Osteoblast (primary cell): ENCODE data around the gene DQX1. TPM values are rescaled to one million over a fixed set of nuclear protein-coding genes. Genes with fewer than 3 reads are reported as not detected.
"Not testable (repeated sequence)": the region's sequence is repeated elsewhere in the genome, so short reads cannot be mapped to it uniquely, and the experiment has no call there.

Source experiments
- DNase-seq: peaks from one replicate; pipeline ENCODE4 v3.0.0; 2011; ENCODE audit warnings: low spot score, mixed read lengths; ENCODE audit not compliant: insufficient read length; ENCODE audit errors: missing footprints
- H2AFZ ChIP-seq: 2 replicates; pipeline ENCODE4 v1.6.0; 2011; ENCODE audit warnings: mild to moderate bottlenecking, low read length
- H3K27ac ChIP-seq: 2 replicates; pipeline ENCODE4 v1.5.1; 2011; ENCODE audit warnings: mild to moderate bottlenecking, low read depth, low read length, moderate library complexity
- H3K27me3 ChIP-seq: 2 replicates; pipeline ENCODE4 v1.6.0; 2012; ENCODE audit warnings: mild to moderate bottlenecking, control low read depth, inconsistent platforms, low read length, moderate library complexity; ENCODE audit not compliant: insufficient read depth
- H3K36me3 ChIP-seq: 2 replicates; pipeline ENCODE4 v1.5.1; 2011; ENCODE audit warnings: mild to moderate bottlenecking, low read length, control low read depth, moderate library complexity; ENCODE audit not compliant: insufficient read depth
- H3K4me1 ChIP-seq: 2 replicates; pipeline ENCODE4 v1.5.1; 2011; ENCODE audit warnings: mild to moderate bottlenecking, low read length, control low read depth, moderate library complexity; ENCODE audit not compliant: insufficient read depth
- H3K4me2 ChIP-seq: 2 replicates; pipeline ENCODE4 v1.6.0; 2011; ENCODE audit warnings: mild to moderate bottlenecking, low read length; ENCODE audit not compliant: insufficient read depth
- H3K4me3 ChIP-seq: fragments of 200-600 bp; sonication (generic); 3 replicates; pipeline ENCODE4 v1.5.1; 2012; ENCODE audit warnings: mild to moderate bottlenecking, low read length, inconsistent platforms; ENCODE audit not compliant: insufficient read depth
- H3K79me2 ChIP-seq: 2 replicates; pipeline ENCODE4 v1.6.0; 2012; ENCODE audit warnings: mild to moderate bottlenecking, low read length, control low read depth, inconsistent platforms; ENCODE audit not compliant: insufficient read depth
- H3K9me3 ChIP-seq: 2 replicates; pipeline ENCODE4 v1.5.1; 2011; ENCODE audit warnings: low read depth, low read length, control low read depth
- H4K20me1 ChIP-seq: 2 replicates; pipeline ENCODE4 v1.6.0; 2012; ENCODE audit warnings: mild to moderate bottlenecking, low read length, control low read depth; ENCODE audit not compliant: insufficient read depth
- CTCF ChIP-seq: IDR thresholded peaks from 2 replicates; pipeline ENCODE4 v1.5.1; 2011; ENCODE audit warnings: mild to moderate bottlenecking, low read depth, low read length, moderate library complexity; ENCODE audit errors: extremely low read depth
- total RNA-seq: library from RNA; depleted of rRNA; stranded (reverse); fragments of >200 nt; gene quantifications from 2 replicates; pipeline ENCODE4 v1.2.3, GENCODE V29; 2012

DQX1 gene
- total RNA-seq, 1 donor, result not detected

- no peak overlapping the region for H2AFZ ChIP-seq
- H3K27ac ChIP-seq, result peak overlapping the region; percentile 7
- peaks cover 67% of the 10 kb centered on the region for H3K4me1 ChIP-seq
- no peaks in the 10 kb centered on the region for H4K20me1 ChIP-seq
- DNase-seq, result no peak
- H3K79me2 ChIP-seq, result peaks cover 4% of the 10 kb centered on the region
- no peak overlapping the region for H3K4me3 ChIP-seq
- no peak overlapping the region for H3K4me2 ChIP-seq
- no peak for TF ChIP-seq CTCF
- no peaks in the 10 kb centered on the region for H3K27me3 ChIP-seq
- peaks cover 7% of the 10 kb centered on the region for H3K36me3 ChIP-seq
- no peaks in the 10 kb centered on the region for H3K9me3 ChIP-seq
Measured at GRCh38 chr2:74562126-74562775, 36.2 kb upstream of the DQX1 start.

DNA sequence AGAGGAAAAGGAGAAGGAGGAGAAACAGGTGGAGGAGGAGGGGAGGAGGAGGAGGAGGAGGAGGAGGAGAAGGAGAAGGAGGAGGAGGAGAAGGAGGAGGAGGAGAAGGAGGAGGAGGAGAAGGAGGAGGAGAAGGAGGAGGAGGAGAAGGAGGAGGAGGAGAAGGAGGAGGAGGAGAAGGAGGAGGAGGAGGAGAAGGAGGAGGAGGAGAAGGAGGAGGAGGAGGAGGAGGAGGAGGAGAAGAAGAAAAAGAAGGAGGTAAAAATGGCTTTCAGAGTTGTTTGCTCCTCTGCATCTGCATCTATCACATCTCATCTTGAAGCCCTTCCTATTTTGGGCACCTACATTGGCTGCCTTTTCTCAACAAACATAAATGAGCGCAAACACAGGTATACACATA is 35.0 kb upstream of the DQX1 start:
- H3K4me3 ChIP-seq, H3K27ac ChIP-seq, H4K20me1 ChIP-seq, DNase-seq, H3K27me3 ChIP-seq, H2AFZ ChIP-seq, H3K4me2 ChIP-seq, H3K9me3 ChIP-seq: not testable (repeated sequence)
- Histone ChIP-seq H3K36me3 (peaks cover 19% of the 10 kb centered on the region), H3K79me2 (peaks cover 16% of the 10 kb centered on the region), H3K4me1 (peaks cover 65% of the 10 kb centered on the region)

DNA sequence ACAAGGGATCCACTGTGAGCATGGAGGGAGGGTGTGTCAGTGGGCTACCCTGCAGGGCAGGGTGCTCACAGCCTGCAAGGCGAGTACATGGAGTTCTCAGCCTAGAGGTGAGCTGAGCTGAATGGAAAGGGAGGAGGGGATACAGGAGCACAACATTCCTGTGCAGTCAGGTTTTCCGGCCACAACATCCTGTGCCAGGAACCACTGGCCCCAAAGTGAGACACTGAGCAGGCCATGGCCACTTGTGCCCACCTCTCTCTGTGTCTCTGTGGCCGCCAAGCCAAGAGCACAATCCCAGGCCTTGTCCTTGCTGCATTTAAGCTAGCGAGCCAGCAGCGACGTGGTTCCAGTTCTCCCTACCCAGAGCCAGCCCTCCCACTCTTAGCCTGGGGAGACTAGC is 34.6 kb upstream of the DQX1 start:
- no peaks in the 10 kb centered on the region for H3K27me3 ChIP-seq
- H3K4me3 ChIP-seq, result no peak overlapping the region
- H3K79me2 ChIP-seq, result peaks cover 20% of the 10 kb centered on the region
- DNase-seq, result peak; percentile 58
- peak overlapping the region; percentile 49 for H3K27ac ChIP-seq
- H3K9me3 ChIP-seq, result no peaks in the 10 kb centered on the region
- H2AFZ ChIP-seq, result peak overlapping the region; percentile 42
- TF ChIP-seq CTCF, result no peak
- peaks cover 65% of the 10 kb centered on the region for H3K4me1 ChIP-seq
- H3K4me2 ChIP-seq, result no peak overlapping the region
- peaks cover 22% of the 10 kb centered on the region for H3K36me3 ChIP-seq
- peaks cover 3% of the 10 kb centered on the region for H4K20me1 ChIP-seq

GRCh38 chr2:74559912-74560311 is 33.9 kb upstream of the DQX1 start:
- H3K4me3 ChIP-seq, result no peak overlapping the region
- no peak overlapping the region for H3K4me2 ChIP-seq
- peaks cover 62% of the 10 kb centered on the region for H3K4me1 ChIP-seq
- no peak for DNase-seq
- no peaks in the 10 kb centered on the region for H3K27me3 ChIP-seq
- H3K27ac ChIP-seq, result no peak overlapping the region
- H2AFZ ChIP-seq, result no peak overlapping the region
- H3K9me3 ChIP-seq, result no peaks in the 10 kb centered on the region
- H4K20me1 ChIP-seq, result peaks cover 3% of the 10 kb centered on the region
- peaks cover 27% of the 10 kb centered on the region for H3K79me2 ChIP-seq
- H3K36me3 ChIP-seq, result peaks cover 22% of the 10 kb centered on the region
- no peak for TF ChIP-seq CTCF
